ENCODE measurements around the gene FBXW8. TPM values are rescaled to one million over a fixed set of nuclear protein-coding genes. Genes with fewer than 3 reads are reported as not detected.

The FBXW8 gene
- total and polyA plus RNA-seq, 4 donors, result 3.9 to 20.3 (median 12.5) TPM

DNA sequence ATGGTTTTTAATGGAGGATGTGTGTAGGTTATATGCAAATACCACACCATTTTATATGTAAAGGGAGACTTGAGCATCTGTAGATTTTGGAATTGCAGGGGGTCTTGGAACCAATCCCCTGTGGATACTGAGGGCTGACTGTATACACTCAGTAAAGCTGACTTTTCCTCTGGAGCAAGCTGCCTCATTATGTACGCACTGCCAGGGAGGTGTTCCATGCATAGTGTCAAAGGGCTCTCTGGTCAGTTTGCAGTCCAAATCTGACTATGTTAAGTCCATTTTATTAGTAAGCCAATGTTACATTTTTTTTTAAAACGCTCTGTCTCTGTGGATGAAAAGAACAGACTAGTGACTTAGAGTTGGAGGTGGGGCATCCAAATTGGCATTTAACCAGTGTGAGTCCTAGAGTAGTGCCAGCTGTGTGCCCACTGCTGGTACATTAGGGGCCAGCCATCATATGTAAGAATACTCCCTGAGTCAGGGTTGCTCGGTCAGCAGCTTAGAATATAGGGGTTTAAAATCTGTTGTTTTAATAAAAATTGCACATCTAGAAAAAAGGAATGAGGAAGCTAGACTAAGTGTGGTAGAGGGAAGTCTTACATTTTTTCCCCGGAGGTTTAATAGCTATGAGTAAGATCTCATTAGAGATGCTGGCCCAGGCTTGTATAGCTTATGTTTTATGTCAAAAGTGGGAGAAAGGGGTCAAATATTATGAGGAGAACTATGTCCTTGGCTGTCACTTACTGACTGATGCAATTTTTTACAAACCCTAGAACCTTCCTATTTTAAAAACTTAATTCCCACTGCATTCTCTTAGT is 101.4 kb downstream of the FBXW8 start:
- Histone ChIP-seq H3K36me3 (ENCODE audit: control insufficient read depth in 4 of 4, insufficient read depth in 4 of 4, low read length in 4 of 4) (peaks cover 16 to 29% (median 21%) of the 10 kb centered on the region in 4 donors), H3K9ac (ENCODE audit: insufficient read depth in 1 of 2, low read length in 2 of 2) (no peak overlapping the region), H3K4me1 (ENCODE audit: control insufficient read depth in 5 of 5, insufficient read depth in 5 of 5, low read length in 5 of 5) (no peaks in the 10 kb centered on the region), H3K4me3 (no peak overlapping the region), H3K27me3 (ENCODE audit: control insufficient read depth in 3 of 3, insufficient read depth in 3 of 3, low read length in 2 of 3) (no peaks in the 10 kb centered on the region), H3K9me3 (ENCODE audit: control insufficient read depth in 4 of 4, insufficient read depth in 3 of 4, low read length in 3 of 4) (peaks cover 3 to 9% (median 4%) of the 10 kb centered on the region in 4 donors), H3K27ac (ENCODE audit: low read depth in 1 of 2, low read length in 1 of 2) (no peak overlapping the region)
- no peak for DNase-seq
- WGBS, 2 donors, result 83 to 87% methylated on average over 4 of the region's 4 CpGs
- TF ChIP-seq, protein P1, sequence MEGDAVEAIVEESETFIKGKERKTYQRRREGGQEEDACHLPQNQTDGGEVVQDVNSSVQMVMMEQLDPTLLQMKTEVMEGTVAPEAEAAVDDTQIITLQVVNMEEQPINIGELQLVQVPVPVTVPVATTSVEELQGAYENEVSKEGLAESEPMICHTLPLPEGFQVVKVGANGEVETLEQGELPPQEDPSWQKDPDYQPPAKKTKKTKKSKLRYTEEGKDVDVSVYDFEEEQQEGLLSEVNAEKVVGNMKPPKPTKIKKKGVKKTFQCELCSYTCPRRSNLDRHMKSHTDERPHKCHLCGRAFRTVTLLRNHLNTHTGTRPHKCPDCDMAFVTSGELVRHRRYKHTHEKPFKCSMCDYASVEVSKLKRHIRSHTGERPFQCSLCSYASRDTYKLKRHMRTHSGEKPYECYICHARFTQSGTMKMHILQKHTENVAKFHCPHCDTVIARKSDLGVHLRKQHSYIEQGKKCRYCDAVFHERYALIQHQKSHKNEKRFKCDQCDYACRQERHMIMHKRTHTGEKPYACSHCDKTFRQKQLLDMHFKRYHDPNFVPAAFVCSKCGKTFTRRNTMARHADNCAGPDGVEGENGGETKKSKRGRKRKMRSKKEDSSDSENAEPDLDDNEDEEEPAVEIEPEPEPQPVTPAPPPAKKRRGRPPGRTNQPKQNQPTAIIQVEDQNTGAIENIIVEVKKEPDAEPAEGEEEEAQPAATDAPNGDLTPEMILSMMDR (IDR thresholded peaks at IDR 0.05; ENCODE audit: control extremely low read depth, extremely low read depth), result no peak
- no peak for ATAC-seq (ENCODE audit: insufficient read depth, low FRiP score)

DNA sequence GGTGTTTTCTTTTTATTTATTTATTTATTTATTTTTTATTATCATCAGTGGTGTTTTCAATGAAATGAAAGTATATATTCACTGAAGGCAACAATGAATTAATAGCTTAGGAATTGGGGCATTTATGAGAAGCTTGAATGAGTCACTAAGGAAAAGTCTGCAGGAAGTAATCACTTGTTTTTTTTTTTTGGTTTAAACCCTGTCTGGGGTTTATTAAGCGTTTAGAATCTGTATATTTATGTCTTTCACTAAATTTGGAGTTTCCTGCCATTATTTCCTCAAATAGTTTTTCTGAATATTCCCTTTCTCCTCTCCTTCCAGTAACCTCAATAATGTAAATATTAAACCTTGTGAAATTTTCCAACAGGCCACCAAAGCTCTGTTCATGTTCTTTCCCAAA is 103.0 kb downstream of the FBXW8 start:
- WGBS, 2 donors, result 54 to 70% methylated on average over 1 of the region's 1 CpG
- no peaks in the 10 kb centered on the region for H3K27me3 ChIP-seq (ENCODE audit: control insufficient read depth in 3 of 3, insufficient read depth in 3 of 3, low read length in 2 of 3)
- peaks cover 3 to 9% (median 4%) of the 10 kb centered on the region in 4 donors for H3K9me3 ChIP-seq (ENCODE audit: control insufficient read depth in 4 of 4, insufficient read depth in 3 of 4, low read length in 3 of 4)
- TF ChIP-seq, protein P1 (IDR thresholded peaks at IDR 0.05; ENCODE audit: control extremely low read depth, extremely low read depth), result no peak
- ATAC-seq (ENCODE audit: insufficient read depth, low FRiP score), result no peak
- no peaks in the 10 kb centered on the region for H3K4me1 ChIP-seq (ENCODE audit: control insufficient read depth in 5 of 5, insufficient read depth in 5 of 5, low read length in 5 of 5)
- no peak overlapping the region for H3K27ac ChIP-seq (ENCODE audit: low read depth in 1 of 2, low read length in 1 of 2)
- H3K4me3 ChIP-seq, result no peak overlapping the region
- H3K9ac ChIP-seq (ENCODE audit: insufficient read depth in 1 of 2, low read length in 2 of 2), result no peak overlapping the region
- H3K36me3 ChIP-seq (ENCODE audit: control insufficient read depth in 4 of 4, insufficient read depth in 4 of 4, low read length in 4 of 4), result peaks cover 14 to 29% (median 21%) of the 10 kb centered on the region in 4 donors
- no peak for DNase-seq

DNA sequence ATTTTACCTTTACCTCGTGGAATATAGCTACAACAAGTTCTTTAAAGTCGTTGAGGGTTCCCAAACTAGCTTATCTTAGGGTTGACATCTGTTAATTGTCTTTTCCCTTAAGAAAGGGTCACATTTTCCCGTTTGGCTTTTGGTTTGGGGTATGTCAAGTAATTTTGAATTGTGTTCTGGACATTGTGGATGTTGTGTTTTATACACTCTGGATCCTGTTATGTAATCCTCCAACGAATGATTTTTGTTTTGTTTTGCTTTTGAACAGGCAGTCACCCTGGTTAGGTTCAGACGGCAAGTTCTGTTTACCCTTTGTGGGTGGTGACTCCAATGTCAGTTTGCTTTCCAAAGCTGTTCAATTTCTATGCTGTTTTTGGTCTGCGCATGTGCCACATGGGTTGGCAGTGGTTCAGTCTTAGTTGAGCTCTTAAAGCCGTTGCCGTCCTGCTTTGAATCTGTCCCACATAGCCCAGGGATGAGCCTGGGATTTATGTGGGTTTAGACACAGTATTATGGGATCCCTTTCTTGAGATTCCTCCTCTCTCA is 103.7 kb downstream of the FBXW8 start:
- DNase-seq, result no peak
- no peak overlapping the region for H3K27ac ChIP-seq (ENCODE audit: low read depth in 1 of 2, low read length in 1 of 2)
- H3K4me3 ChIP-seq, result no peak overlapping the region
- no peaks in the 10 kb centered on the region for H3K27me3 ChIP-seq (ENCODE audit: control insufficient read depth in 3 of 3, insufficient read depth in 3 of 3, low read length in 2 of 3)
- peaks cover 3 to 9% (median 4%) of the 10 kb centered on the region in 4 donors for H3K9me3 ChIP-seq (ENCODE audit: control insufficient read depth in 4 of 4, insufficient read depth in 3 of 4, low read length in 3 of 4)
- no peak overlapping the region for H3K9ac ChIP-seq (ENCODE audit: insufficient read depth in 1 of 2, low read length in 2 of 2)
- TF ChIP-seq, protein P1 (IDR thresholded peaks at IDR 0.05; ENCODE audit: control extremely low read depth, extremely low read depth), result no peak
- H3K4me1 ChIP-seq (ENCODE audit: control insufficient read depth in 5 of 5, insufficient read depth in 5 of 5, low read length in 5 of 5), result no peaks in the 10 kb centered on the region
- no peak for ATAC-seq (ENCODE audit: insufficient read depth, low FRiP score)
- WGBS, 2 donors, result 77 to 92% methylated on average over 8 of the region's 8 CpGs
- peaks cover 14 to 29% (median 21%) of the 10 kb centered on the region in 4 donors for H3K36me3 ChIP-seq (ENCODE audit: control insufficient read depth in 4 of 4, insufficient read depth in 4 of 4, low read length in 4 of 4)

Data from lung (tissue), 12 donors.